Measurements from ENCODE around the gene EEA1. TPM values are rescaled to one million over a fixed set of nuclear protein-coding genes. Genes with fewer than 3 reads are reported as not detected.

Gene EEA1
- total RNA-seq, 2 experiments from 2014 or later = 10.5 to 11.1 TPM

- POLR2A ChIA-PET = no interaction called here
- H3K9me3 Mint-ChIP-seq = no peaks in the 10 kb centered on the region
- H3K27me3 ChIP-seq (ENCODE audit: control insufficient read depth in 1 of 2, insufficient read depth in 2 of 2, low read length in 2 of 2) = no peaks in the 10 kb centered on the region
Measured at GRCh38 chr12:92951006-92951405, 21.9 kb upstream of the EEA1 start.

GRCh38 chr12:92950011-92950410, 20.9 kb upstream of the EEA1 start:
- ChIA-PET POLR2A (no interaction called here), CTCF (no interaction called here)
- no peaks in the 10 kb centered on the region for H3K36me3 ChIP-seq (ENCODE audit: insufficient read depth, low read length)
- H3K4me1 ChIP-seq (ENCODE audit: insufficient read depth, low read length) = no peaks in the 10 kb centered on the region
- no peaks in the 10 kb centered on the region for H3K27me3 ChIP-seq (ENCODE audit: control insufficient read depth in 1 of 2, insufficient read depth in 2 of 2, low read length in 2 of 2)
- DNase-seq = no peak
- no peaks in the 10 kb centered on the region for H3K36me3 Mint-ChIP-seq (ENCODE audit: low read depth)
- no peak overlapping the region for H3K27ac ChIP-seq (ENCODE audit: low read depth in 1 of 2, low read length in 2 of 2)
- H3K4me1 Mint-ChIP-seq (ENCODE audit: low read depth) = no peaks in the 10 kb centered on the region
- H3K4me3 ChIP-seq (ENCODE audit: low read length) = no peak overlapping the region
- H3K9me3 Mint-ChIP-seq = no peaks in the 10 kb centered on the region
- intact Hi-C loops (cut with DNase I, micrococcal nuclease) = no loop called here
- H3K27me3 Mint-ChIP-seq = peaks cover 4% of the 10 kb centered on the region
- TF ChIP-seq CTCF (IDR thresholded peaks at IDR 0.05) = no peak
- H3K27ac Mint-ChIP-seq = no peak overlapping the region
- no peaks in the 10 kb centered on the region for H3K9me3 ChIP-seq (ENCODE audit: control insufficient read depth in 1 of 2, insufficient read depth in 1 of 2, low read length in 2 of 2)
- no peak overlapping the region for H3K4me3 Mint-ChIP-seq
- ATAC-seq (ENCODE audit: poor library complexity) = no peak

More at GRCh38 chr12:92951006-92951405, 21.9 kb upstream of the EEA1 start:
- H3K36me3 Mint-ChIP-seq (ENCODE audit: low read depth) = no peaks in the 10 kb centered on the region
- DNase-seq (no peak), ATAC-seq (ENCODE audit: poor library complexity) (no peak)
- H3K27me3 Mint-ChIP-seq = peaks cover 4% of the 10 kb centered on the region
- no peaks in the 10 kb centered on the region for H3K36me3 ChIP-seq (ENCODE audit: insufficient read depth, low read length)
- H3K9me3 ChIP-seq (ENCODE audit: control insufficient read depth in 1 of 2, insufficient read depth in 1 of 2, low read length in 2 of 2) = no peaks in the 10 kb centered on the region
- H3K4me3 ChIP-seq (ENCODE audit: low read length) = no peak overlapping the region
- intact Hi-C loops (cut with DNase I, micrococcal nuclease) = no loop called here
- H3K27ac ChIP-seq (ENCODE audit: low read depth in 1 of 2, low read length in 2 of 2) = no peak overlapping the region
- no peak overlapping the region for H3K4me3 Mint-ChIP-seq
- H3K4me1 ChIP-seq (ENCODE audit: insufficient read depth, low read length) = no peaks in the 10 kb centered on the region
- CTCF ChIA-PET = no interaction called here
- H3K27ac Mint-ChIP-seq = no peak overlapping the region
- no peak for TF ChIP-seq CTCF (IDR thresholded peaks at IDR 0.05)
- H3K4me1 Mint-ChIP-seq (ENCODE audit: low read depth) = no peaks in the 10 kb centered on the region

- no peak for DNase-seq
- H3K9me3 Mint-ChIP-seq = no peaks in the 10 kb centered on the region
- Histone ChIP-seq H3K36me3 (ENCODE audit: insufficient read depth, low read length) (no peaks in the 10 kb centered on the region), H3K9me3 (ENCODE audit: control insufficient read depth in 1 of 2, insufficient read depth in 1 of 2, low read length in 2 of 2) (no peaks in the 10 kb centered on the region), H3K27ac (ENCODE audit: low read depth in 1 of 2, low read length in 2 of 2) (no peak overlapping the region), H3K4me3 (ENCODE audit: low read length) (no peak overlapping the region), H3K27me3 (ENCODE audit: control insufficient read depth in 1 of 2, insufficient read depth in 2 of 2, low read length in 2 of 2) (no peaks in the 10 kb centered on the region), H3K4me1 (ENCODE audit: insufficient read depth, low read length) (no peaks in the 10 kb centered on the region)
- H3K27ac Mint-ChIP-seq = no peak overlapping the region
- H3K4me3 Mint-ChIP-seq = no peak overlapping the region
- POLR2A ChIA-PET = no interaction called here
- CTCF ChIA-PET = no interaction called here
- H3K4me1 Mint-ChIP-seq (ENCODE audit: low read depth) = no peaks in the 10 kb centered on the region
- peaks cover 4% of the 10 kb centered on the region for H3K27me3 Mint-ChIP-seq
- intact Hi-C loops (cut with DNase I, micrococcal nuclease) = no loop called here
- ATAC-seq (ENCODE audit: poor library complexity) = no peak
- no peaks in the 10 kb centered on the region for H3K36me3 Mint-ChIP-seq (ENCODE audit: low read depth)
- TF ChIP-seq CTCF (IDR thresholded peaks at IDR 0.05) = no peak
Measured at GRCh38 chr12:92949466-92949865, 20.4 kb upstream of the EEA1 start.
